ENCODE results near the gene NFAM1.
A peak's percentile ranks its signal among the peaks of the same experiment; 100 is the strongest.

NFAM1 gene, protein sequence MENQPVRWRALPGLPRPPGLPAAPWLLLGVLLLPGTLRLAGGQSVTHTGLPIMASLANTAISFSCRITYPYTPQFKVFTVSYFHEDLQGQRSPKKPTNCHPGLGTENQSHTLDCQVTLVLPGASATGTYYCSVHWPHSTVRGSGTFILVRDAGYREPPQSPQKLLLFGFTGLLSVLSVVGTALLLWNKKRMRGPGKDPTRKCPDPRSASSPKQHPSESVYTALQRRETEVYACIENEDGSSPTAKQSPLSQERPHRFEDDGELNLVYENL

DNA sequence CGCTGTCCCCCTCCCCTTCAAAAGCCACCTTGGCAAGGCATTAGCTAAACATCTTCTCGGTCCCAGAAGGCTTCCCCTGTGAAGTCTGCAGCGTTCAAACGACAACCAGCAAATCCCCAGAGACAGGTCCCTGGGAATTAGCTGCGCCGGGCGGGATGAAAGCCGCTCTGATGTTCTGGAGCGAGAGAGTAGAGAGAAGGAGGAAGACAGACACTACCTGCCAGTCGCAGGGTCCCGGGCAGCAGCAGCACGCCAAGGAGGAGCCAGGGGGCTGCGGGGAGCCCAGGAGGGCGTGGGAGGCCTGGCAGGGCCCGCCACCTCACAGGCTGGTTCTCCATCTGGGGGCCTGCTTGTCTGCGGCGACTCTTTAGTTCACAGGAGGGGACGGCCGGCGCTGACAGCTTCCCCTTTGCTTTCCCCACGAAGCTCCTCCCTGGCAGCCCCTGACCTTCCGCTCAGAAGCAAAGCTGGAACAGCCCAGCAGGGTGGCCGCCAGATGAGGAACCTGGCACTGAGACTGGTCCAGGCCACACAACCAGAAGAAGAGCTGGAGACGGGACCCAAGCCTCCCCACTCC is at the start of gene NFAM1:
Gene NFAM1, minus strand, starts transcription at position 384 of the 577 bp plus-strand sequence. Its CDS starts 46 bp downstream, at position 338.
- no peak for DNase-seq (ENCODE audit: low spot score)

DNA sequence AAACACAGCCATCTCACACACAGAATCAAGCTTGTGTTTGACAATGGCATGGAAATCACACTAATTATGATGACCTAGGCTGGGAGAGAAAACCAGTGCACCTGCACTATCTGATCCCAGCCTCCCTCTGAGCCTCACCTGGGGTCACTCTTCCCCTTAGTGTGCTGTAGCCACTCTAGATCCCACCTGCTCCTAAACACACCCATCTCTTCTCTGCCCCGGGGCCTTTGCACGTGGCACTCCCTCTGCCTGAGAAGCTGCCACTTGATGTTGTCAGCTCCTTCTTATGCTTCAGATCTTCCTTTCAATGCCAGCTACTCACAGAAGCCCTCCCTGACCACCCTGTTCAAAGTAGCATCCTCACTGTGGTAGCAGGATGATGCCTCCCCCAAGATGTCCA is 42.9 kb upstream of the NFAM1 start:
- no peak for DNase-seq (ENCODE audit: low spot score)

DNA sequence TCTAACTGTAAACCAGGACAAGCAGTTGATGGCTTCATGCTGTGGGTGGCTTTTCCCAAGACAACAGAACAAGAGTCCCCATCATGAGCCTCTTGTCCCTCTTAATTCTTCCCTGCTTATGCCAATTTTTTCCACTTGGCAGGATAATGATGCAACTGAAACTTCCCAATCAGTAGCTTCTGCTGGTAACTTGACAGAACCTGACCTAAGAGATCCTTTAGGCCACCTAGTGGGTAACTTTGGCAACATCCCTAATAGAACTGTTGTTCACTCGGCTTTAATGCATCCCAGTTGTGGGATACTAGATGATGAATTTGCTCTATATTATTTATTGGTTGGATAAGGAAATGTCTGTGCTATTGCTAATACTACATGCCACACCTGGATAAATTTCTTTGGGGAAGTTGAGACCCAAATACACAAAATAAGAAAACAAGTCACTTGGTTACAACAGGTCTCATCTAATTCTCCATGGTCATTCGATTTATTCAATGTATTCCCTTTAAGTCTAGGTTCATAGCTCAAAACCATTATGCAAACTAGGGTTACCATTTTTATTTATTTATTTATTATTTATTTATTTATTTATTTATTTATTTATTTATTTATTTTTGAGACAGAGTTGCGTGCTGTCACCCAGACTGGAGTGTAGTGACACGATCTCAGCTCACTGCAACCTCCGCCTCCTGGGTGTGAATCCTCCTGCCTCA is 41.4 kb upstream of the NFAM1 start:
- peak; percentile 79 for DNase-seq (ENCODE audit: low spot score)

DNA sequence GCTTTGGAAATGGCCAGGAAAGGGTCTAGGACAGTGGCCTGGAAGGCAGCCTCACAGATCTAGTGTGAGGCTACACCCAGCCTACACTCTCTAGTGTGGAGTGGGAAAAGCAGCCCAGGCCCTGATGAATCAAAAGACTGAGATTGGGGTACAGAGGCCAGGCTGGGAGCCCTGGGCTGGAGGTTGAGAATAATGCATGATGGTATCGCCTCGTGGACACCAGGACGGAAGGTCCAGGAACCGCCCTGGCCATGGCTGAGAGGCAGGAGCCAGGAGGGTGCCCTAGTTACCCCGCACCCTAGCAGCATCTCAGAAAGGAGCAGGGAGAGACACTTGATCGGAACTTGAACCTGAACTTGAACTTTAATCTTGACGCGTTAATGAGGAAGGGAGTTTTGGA is 40.5 kb upstream of the NFAM1 start:
- no peak for DNase-seq (ENCODE audit: low spot score)

DNA sequence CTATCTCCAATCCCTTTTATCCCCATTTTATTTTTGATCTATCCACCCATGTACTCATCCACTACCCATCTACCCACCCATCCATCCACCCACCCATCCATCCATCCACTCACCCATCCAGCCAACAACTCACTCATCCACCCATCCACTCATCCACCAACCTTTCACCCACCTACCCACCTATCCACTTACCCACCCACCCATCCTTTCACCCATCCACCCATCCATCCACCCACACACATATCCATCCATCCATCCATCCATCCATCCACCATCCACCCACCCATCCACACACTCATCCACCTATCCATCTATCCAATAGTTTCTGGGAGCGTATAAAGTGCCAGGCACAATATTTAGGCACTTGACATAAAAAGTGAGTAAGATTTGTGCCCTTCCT is 39.2 kb upstream of the NFAM1 start:
- DNase-seq (ENCODE audit: low spot score): no peak

DNA sequence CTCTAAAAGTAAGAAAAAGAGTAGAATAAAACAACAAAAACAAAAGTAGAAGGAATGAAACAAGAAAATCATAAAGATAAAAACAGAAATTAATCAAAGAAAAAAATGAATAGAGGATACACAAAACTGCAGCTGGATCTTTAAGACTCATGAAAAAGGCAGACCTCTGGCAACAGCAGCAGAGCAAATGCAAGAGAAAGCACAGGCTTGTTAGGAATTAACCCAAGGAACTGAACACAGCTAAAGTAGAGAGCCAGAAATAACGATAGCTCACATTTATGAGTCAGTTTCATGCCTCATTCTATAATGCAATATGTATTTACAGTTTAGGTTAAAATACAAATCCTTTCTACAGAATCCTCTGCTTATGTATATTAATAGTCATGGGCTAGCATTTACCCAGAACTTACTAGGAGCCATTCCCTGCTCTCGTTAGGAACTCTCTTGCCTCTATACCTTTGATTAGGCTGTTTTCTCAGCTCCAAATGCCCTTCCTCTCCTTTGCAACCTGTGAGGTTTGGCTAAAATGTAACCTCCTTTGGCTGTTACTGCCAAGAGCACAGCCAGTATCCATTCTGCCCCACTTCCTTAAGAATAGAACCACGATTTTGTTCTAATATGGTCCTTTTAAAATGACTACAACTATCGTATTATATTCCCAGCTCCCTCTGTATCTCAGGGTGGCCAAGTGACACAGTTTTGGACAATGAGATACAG is 38.3 kb upstream of the NFAM1 start:
- no peak for DNase-seq (ENCODE audit: low spot score)

DNA sequence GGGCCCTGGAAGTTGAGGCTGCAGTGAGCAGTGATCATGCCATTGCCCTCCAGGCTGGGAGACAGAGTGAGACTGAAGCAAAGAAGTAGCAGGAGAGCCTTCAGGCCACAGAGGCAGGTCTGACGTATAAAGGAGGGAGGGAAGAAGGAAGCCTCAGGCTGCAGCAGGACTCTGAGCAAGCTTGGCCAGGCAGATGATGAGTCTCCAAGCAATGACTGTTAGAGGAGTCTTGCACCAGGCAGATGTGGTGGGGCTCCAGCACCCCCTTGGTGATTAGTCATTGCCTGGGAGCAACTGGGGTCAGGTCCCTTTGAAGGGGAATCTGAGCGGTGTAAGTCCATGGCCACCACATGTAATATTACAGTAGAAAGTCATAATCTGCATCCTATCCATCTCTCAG is 36.6 kb upstream of the NFAM1 start:
- peak; percentile 30 for DNase-seq (ENCODE audit: low spot score)

DNA sequence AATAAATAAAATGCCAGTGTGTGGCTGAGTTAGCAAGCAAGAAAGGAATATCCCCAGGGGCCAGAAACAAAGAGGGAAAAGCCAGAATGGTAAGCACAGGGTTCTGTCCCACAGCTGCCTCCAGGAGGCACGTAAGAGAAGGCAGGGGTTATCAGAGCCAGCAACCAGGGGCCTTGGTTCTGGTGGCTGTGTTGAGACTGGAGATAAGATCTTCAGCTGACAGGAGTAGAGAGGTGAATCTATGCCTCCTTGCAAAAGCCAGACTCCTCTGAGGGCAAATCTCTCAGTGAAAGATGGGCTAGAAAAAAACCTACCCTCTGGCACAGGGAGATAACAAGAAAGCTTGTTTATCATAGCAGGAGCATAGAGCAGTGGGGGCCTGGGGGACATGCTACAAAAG is 29.8 kb upstream of the NFAM1 start:
- DNase-seq (ENCODE audit: low spot score): no peak

DNA sequence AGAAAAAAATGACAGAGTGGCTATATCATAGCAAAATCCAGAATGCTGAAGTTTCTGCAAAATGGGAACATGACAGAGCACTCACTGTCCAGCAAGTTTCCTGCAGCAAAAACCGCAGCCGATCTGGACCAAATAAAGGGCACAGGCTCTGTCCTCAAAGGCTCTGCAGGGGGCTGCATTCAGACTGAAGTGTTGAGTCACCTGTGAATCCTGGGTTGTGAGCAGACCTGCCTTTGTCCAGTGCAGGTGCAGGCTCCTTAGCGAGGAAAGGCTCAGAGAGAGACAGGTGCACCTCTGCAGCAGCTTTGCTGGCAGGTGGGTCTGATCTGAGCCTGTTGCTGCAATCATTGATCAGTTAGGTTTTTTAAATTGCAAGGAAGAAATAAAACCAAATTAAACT is 29.3 kb upstream of the NFAM1 start:
- no peak for DNase-seq (ENCODE audit: low spot score)

DNA sequence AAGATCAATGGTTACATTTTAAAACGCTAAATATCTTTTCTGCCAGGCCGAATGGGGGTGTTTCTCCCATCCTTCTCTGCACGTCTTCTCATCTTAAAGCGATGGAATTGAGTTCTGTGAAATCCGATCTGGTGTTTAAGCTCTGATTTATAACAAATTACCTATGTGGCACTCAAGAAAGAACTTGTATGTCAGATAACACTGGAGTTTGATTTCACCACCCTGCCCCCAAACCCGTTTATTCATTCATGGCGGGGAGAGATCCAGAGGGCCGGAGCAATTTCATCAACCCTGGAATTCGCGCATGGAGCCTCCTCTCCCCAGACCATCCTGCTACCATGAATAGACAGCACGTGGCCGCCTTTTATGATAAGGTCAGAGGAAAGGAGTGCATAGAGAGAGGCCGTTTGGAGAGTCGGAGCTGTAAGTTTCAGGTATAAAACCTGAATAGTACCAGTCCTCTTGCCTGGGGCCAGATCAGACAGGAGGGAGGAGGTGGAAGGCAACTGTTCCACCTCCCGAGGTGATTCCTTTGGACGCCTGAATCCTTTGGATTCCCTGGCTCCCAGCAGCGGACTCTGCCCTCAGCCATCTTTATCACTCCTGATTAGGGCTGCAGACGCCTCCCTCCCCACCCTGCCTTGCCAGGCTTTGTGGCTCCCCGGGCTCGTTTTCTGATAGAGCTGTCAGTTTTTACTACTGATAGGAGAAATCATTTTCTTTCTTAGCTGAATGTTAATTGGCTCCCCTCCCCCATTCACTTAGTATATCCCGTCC is 27.3 kb upstream of the NFAM1 start:
- no peak for DNase-seq (ENCODE audit: low spot score)

DNA sequence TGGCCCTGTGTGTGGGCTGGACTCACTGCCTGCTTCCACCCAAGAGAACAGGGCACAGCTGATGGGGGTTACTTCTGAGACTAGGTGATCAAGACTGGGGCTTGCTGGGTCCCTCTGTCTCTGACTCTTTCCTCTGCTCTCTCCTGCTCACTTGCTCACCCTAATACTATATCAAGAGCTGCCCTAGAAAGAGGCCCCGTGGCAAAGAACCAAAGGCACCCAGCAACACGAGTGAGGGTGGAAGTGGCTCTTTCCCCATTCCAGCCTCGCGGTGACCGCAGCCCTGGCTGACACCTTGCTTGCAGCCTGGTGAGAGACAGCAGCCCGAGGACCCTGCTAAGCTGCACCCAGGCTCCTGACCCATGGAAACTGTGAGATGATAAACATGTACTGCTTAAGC is 20.7 kb upstream of the NFAM1 start:
- DNase-seq (ENCODE audit: low spot score): no peak

DNA sequence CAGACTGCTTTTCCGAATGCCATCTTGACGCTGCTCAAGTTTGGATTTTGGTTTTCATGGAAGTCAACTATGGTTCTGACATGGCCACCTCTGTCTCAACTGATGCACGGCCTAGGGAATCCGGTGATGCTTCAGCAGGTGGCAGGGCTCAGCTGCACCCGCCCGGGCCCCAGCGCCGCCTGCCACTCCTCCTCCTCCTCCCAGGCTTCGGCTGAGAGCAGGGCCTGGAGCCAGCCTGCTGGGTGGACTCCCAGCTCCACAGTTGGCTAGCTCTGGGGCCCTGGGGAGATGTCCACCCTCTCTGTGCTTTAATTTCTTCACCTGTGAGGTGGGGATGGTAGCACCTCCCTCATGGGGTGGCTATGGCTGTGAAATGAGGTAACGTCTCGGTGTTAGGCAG is 20.3 kb upstream of the NFAM1 start:
- DNase-seq (ENCODE audit: low spot score): no peak

DNA sequence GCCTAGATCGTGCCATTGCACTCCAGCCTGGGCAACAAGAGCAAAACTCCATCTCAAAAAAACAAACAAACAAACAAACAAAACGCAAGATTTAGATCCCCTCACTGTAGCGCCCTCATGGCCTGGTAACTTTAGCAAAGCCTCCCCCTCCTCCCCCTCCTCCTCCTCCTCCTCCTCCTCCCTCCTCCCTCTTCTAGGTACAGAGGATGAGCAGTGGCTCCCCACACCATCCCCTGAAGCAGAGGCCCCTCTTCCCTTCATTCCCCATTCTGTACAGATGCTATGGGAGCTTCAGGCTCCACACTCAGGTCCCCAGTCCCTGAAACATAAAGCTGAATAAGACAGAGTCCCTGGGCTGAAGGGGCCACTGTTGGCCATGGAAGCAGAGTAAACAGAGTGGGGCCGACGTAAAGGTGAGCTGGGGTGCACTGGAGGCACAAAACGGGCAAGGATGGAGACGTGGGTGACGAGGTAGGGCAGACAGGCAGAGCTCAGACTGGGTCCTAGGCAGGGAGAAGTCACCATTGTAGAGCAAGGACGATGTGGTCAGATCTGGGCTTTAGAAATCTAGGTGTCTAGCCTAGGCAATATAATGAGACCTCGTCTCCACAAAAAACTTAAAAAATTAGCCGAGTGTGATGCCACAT is 19.4 kb upstream of the NFAM1 start:
- DNase-seq (ENCODE audit: low spot score): no peak

DNA sequence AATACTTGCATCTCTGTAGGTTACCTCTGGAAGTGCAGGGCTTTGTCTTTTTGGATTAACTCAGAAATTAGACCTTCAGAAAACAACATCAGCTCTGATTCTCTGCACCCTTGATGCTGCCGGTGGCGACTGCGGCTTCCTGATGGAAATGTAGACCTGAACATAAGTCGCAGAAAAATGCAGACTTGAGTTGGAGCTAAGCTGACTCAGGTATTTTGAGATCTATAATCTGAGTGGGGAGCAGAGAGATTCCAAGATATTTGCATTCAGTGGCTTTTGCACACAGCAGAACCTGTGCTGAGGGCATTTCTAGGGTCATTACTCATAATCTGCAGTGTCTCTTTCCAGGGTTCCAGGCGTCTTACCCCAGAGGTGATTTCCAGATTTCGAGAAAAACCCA is 18.7 kb upstream of the NFAM1 start:
- no peak for DNase-seq (ENCODE audit: low spot score)

DNA sequence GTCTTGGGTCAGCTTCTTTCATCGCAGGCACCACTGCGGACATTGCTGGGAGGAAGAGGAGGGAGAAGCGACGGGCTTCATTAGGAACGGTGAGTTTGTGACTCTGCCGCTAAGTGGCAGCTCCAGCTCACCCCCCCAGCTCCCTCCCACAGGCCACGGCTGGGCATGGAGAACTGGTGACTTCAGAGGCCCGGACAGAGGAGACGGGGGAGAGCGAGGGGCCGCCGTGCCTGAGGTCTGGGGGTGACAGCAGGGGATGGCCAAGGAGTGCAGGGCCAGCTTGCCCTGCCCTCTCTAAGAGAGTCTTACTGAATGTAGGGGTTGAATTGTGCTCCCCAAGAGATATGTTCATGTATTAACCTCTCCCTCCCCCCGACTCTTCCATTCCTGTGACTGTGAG is 13.9 kb upstream of the NFAM1 start:
- DNase-seq (ENCODE audit: low spot score): no peak

DNA sequence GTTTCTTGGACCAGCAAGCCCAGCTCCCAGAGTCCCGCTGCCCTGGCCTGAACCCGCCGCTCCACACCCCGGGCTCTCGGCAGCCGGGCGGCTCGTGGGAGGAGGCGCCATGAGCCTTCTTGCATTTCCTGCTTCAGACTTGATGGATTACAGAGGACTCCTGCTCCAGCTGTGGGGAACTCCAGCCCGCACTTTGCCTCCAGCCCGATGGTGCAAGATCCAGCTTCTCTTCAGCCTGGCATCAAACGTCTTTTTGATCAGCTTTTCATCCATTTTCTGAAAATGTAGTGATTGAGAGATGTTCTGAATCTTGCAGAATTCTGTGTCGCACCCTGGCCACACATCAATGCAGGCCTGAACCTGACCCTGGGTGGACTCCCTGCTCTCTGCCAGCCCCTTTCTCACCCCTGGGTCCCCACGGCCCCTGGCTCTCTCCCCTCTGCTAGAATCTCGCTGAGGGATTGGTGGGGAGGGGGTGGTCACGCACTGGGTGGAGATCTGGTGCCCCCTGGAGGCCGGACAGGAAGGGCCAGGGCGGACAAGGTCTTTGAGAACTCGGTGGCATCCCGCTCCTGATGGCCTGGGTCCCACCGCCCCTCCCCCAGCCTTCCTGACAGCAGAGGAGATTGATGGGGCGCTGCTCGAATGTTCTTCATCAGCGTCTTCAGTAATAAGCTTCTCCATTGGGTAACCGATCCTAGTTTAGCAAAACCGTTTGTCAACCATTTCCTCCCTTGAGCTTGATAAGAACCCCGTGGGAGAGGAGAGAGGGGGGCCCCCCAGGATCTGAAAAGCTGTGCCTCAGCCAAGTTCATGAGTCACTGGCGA is 12.1 kb upstream of the NFAM1 start:
- DNase-seq (ENCODE audit: low spot score): peak; percentile 81

DNA sequence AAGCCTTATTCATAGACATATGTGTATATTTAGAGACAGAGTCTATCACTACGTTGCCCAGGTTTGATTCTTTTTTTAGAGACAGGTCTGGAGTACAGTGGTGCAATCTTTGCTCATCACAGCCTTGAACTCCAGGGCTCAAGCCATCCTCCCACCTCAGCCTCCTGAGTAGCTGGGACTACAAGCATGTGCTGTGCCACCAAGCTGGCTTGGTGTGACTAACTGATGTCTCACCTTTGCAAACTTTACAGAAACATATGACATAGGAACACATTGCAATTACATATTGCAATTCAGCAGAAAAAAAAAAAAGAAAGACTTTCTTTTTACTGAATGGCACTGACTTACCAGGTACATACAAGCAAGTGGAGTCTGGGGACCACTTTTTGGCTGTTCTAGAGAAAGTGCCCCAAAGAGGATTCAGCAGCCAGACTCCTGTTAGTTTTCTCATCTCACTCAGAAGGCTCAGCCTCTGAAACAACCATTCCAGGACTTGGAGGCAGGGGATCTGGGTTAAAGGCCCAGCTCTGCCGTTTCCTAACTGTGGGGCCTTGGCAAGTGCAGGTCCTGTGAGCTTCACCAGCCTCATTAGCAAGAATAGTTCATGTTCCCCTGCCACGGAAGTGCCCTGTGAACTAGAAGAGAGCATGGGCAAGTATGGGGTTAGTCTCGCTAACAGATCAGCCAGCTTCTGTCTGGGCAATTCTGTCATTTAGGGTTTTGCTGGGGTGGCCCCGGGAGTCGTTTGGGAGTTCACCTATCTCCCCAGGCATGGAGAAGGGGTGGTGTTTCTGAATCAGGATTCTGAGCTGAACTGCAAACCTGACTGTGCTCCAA is 11.3 kb upstream of the NFAM1 start:
- DNase-seq (ENCODE audit: low spot score): peak; percentile 47

DNA sequence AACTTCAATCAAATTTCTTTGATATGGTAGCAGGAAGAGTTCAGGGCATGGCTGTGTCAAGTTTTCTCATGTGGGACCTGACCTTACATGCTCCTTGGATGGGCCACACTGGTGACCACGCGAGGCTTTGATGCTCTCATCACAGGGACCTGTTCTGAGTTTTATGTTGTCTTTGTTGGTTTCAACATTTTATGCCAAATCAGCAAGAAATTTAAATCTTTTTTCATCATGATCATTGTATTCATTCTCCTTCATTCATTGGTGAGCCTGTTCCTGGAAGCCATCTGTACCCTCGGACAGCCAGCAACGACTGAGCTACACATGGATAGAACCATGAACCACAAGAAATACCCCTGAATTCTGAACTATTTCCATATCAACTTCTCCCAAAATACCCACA is 10.5 kb upstream of the NFAM1 start:
- DNase-seq (ENCODE audit: low spot score): no peak

DNA sequence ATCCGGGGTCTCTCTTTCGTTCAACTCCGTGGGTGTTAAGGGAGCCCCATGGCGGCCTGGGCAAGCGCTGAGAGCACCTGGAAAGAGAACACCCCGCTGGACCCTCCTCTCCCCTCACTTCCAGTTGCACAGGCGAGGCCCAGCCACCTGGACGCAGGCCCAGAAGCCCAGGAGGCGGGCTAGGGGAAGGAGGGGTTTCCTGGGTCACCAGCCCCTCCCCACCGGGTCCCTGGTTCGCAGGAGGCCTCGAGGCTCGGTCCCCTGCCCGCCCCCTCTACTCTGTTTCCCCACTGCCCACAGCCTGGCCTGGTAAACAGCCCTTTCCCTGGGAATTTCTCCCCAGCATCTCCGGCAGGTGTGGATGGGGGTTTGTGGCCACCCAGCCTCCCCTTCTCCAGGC is 8.5 kb upstream of the NFAM1 start:
- no peak for DNase-seq (ENCODE audit: low spot score)
